HL-60 (cell line): ENCODE data around the gene NINJ2.

ENCODE experiments used
- CTCF ChIP-seq: IDR thresholded peaks from one replicate; pipeline ENCODE4 v1.5.1; 2011; ENCODE audit warnings: low read length, control low read depth, inconsistent platforms; ENCODE audit not compliant: insufficient read depth
- POLR2AphosphoS5 ChIP-seq: IDR thresholded peaks from 2 replicates; pipeline ENCODE4 v1.6.1; 2012; ENCODE audit warnings: low read depth
- REST ChIP-seq: IDR thresholded peaks from 2 replicates; pipeline ENCODE4 v1.6.1; 2012; ENCODE audit warnings: low read depth; ENCODE audit not compliant: insufficient replicate concordance

GRCh38 chr12:701896-702539 is 38.8 kb upstream of the NINJ2 start:
- TF ChIP-seq CTCF (no peak), POLR2AphosphoS5 (no peak), REST (no peak)
